GM18909 (cell line): ENCODE measurements around the gene EFL1.

Experiments used
- ATAC-seq: cut with Tn5 transposase; IDR thresholded peaks from one replicate; pipeline ENCODE4 v1.9.1; 2021; ENCODE audit warnings: mild to moderate bottlenecking; ENCODE audit not compliant: unreplicated experiment, poor library complexity

Gene EFL1

GRCh38 chr15:82129149-82129692, 133.3 kb downstream of the EFL1 start:
- no peak for ATAC-seq

GRCh38 chr15:82128401-82129148, 134.0 kb downstream of the EFL1 start:
- ATAC-seq: peak; percentile 56

- ATAC-seq: no peak
Observed at GRCh38 chr15:82127581-82127980, 135.0 kb downstream of the EFL1 start.

- ATAC-seq: no peak
Observed at GRCh38 chr15:82126346-82126745, 136.2 kb downstream of the EFL1 start.

GRCh38 chr15:82124331-82125263, 137.9 kb downstream of the EFL1 start:
- ATAC-seq: no peak

GRCh38 chr15:82122746-82123400, 139.7 kb downstream of the EFL1 start:
- no peak for ATAC-seq

GRCh38 chr15:82118040-82118439, 144.5 kb downstream of the EFL1 start:
- ATAC-seq: no peak

GRCh38 chr15:82117296-82117695, 145.2 kb downstream of the EFL1 start:
- ATAC-seq: no peak

- ATAC-seq: no peak
Observed at GRCh38 chr15:82114660-82115059, 147.9 kb downstream of the EFL1 start.

GRCh38 chr15:82113106-82113715, 149.3 kb downstream of the EFL1 start:
- ATAC-seq: no peak

GRCh38 chr15:82111918-82112317, 150.6 kb downstream of the EFL1 start:
- no peak for ATAC-seq

- no peak for ATAC-seq
Observed at GRCh38 chr15:82110144-82110543, 152.4 kb downstream of the EFL1 start.

- peak; percentile 93 for ATAC-seq
Observed at GRCh38 chr15:82108489-82109078, 153.9 kb downstream of the EFL1 start.

GRCh38 chr15:82106679-82107078, 155.9 kb downstream of the EFL1 start:
- ATAC-seq: no peak

GRCh38 chr15:82105451-82106215, 156.9 kb downstream of the EFL1 start:
- no peak for ATAC-seq

- no peak for ATAC-seq
Observed at GRCh38 chr15:82103468-82103867, 159.1 kb downstream of the EFL1 start.

- no peak for ATAC-seq
Observed at GRCh38 chr15:82100111-82100929, 162.2 kb downstream of the EFL1 start.

- no peak for ATAC-seq
Observed at GRCh38 chr15:82098674-82099073, 163.9 kb downstream of the EFL1 start.
